Suprapubic skin (tissue), 3 donors: Measurements from ENCODE around the gene UPK3B.
"Not testable (repeated sequence)": the region's sequence is repeated elsewhere in the genome, so short reads cannot be mapped to it uniquely, and the experiment has no call there.

Source experiments
- EP300 ChIP-seq: sonication (generic); formaldehyde crosslinking; IDR thresholded peaks from one replicate; pipeline ENCODE4 v1.6.1; 2017; ENCODE audit warnings: antibody characterized with exemption
- TF ChIP-seq, protein P1 (sequence below), 2 donors: fragments of 200-600 bp in 1 of 2; fragments of 450-650 bp in 1 of 2; sonication (generic) in 1 of 2; IDR thresholded peaks; one replicate each; pipeline ENCODE4 v1.5.1; 2016 to 2019; ENCODE audit warnings: antibody characterized with exemption in 2 of 2, mild to moderate bottlenecking in 1 of 2, moderate library complexity in 1 of 2

DNA sequence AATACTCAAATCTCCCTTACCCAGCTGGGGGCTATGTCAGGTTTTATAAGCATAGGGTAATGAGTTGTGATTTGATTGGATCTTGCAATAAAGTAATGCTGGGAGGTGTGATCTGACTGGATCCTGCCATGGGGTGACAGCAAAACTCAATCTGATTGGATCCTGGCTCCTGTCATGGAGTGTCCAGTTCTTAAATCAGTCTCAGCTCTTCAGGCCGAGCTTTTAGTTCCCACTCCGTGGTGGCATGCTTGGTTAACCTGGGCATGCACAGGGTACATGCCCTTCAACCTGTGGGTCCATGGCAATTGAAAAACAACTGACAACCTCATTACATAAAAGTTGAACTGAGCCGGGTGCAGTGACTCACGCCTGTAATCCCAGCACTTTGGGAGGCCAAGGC, 15.8 kb downstream of the UPK3B start:
- TF ChIP-seq, protein P1, sequence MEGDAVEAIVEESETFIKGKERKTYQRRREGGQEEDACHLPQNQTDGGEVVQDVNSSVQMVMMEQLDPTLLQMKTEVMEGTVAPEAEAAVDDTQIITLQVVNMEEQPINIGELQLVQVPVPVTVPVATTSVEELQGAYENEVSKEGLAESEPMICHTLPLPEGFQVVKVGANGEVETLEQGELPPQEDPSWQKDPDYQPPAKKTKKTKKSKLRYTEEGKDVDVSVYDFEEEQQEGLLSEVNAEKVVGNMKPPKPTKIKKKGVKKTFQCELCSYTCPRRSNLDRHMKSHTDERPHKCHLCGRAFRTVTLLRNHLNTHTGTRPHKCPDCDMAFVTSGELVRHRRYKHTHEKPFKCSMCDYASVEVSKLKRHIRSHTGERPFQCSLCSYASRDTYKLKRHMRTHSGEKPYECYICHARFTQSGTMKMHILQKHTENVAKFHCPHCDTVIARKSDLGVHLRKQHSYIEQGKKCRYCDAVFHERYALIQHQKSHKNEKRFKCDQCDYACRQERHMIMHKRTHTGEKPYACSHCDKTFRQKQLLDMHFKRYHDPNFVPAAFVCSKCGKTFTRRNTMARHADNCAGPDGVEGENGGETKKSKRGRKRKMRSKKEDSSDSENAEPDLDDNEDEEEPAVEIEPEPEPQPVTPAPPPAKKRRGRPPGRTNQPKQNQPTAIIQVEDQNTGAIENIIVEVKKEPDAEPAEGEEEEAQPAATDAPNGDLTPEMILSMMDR (IDR thresholded peaks at IDR 0.05) = not testable (repeated sequence)
- not testable (repeated sequence) for TF ChIP-seq EP300
